ENCODE data around the gene SLCO3A1.

SLCO3A1 gene

DNA sequence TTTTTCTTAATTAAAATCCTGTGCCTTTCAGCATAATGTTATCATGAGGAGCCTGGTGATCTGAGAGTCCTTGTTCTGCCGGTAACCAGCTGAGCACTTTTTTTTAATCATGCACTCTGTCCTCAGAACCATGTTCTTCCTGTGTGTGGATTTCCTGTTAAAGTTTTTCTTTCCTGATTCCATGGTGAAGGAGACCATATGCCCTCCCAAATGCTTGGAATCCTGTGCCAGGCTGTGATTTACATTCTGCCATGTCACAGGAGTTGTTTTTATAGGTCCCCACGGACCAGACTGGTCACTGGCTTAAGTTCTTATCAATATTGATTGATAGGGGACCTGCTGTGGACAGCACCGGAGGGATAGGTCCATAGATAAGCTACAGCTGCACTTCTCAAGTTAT lies 257.8 kb downstream of the SLCO3A1 start:
- no peak for FAIRE-seq

DNA sequence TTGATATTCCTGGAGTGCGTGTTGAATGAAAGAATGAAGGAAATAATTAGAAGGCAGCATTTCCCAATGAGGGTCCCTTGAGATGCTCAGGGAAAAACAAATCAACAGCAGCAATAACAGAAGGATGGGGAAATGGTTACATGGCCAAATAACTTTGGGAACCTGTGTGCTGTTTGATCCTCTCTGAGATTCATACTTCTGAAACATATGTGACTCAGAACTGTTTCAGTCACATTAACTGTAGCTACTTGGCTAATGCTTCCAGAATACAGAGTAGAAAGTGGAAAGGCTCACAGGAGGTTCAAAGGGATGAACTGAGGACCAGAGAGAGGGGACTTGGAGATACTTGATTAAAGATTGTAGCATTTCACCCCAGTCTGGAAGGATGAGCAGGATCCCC lies 258.2 kb downstream of the SLCO3A1 start:
- FAIRE-seq: no peak

DNA sequence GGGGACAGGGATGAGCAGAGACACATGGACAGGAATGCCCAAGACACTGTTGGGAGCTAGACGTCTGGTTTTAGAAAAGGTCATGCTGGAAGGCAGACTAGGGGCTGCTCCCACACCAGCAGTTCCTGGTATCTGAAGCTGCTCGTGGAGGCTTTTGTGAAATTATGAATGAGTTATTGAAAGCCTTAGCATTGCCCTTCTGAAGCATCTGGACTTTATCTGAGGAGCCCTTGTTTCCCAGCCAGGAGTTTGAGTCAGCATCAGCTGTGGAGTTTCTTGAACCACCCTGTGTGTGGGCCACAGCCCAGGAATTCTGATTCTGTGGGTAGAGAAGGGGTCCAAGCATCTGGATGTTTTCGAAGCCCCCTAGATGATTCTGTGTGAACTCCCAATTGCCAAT lies 258.7 kb downstream of the SLCO3A1 start:
- FAIRE-seq: no peak

DNA sequence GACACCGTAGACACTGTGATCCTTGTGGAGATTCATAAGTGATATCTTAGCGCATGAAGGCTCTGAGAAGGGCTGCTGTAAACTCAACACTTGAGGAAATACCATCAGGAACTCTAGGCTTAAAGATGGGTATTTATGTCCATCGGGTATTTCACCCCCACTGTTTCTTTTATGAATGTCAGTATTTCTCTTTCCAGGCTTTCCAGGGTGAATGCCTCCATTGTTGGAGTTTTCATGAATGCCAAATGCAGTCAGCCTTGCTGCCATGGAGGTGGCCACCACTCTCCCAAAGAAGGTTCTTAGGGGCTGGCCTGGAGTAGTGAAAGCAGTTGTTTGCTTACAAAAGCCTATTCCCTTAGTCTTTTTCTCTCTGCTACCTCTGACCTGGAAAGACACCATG lies 259.2 kb downstream of the SLCO3A1 start:
- no peak for FAIRE-seq

DNA sequence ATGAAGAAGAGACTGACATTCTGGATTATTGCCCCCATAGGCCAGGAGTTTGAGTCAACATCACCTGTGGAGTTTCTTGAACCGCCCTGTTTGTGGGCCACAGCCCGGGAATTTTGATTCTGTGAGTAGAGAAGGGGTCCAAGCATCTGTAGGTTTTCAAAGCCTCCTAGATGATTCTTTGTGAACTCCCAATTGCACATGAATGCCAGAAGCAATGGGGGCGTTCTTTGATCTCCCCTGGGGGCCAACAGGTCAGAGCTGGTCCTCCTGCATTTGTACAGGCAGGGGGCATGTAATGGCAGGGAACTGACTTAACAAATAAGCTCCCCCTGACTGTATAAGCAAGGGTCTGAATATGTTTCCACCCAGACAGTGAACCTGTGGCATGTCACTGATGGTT lies 260.3 kb downstream of the SLCO3A1 start:
- FAIRE-seq: no peak

DNA sequence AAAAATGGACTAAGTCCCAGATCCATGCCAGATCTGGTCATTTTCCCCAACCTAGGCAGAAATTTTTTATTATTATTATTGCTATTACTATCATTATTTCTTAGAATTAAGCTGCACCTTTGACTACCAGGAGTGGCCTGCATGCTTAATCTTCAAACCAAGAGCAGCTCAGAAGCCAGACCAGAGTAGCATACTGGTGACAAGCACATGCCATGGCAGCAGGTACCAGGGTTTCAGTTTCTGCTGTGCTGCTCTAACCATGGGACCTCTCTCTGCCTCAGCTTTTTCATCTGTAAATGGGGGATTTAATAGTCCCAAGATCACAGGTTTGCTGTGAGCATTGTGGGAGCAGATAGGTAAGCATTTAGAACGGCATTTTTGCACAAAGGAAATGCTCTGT lies 262.3 kb downstream of the SLCO3A1 start:
- FAIRE-seq: no peak

DNA sequence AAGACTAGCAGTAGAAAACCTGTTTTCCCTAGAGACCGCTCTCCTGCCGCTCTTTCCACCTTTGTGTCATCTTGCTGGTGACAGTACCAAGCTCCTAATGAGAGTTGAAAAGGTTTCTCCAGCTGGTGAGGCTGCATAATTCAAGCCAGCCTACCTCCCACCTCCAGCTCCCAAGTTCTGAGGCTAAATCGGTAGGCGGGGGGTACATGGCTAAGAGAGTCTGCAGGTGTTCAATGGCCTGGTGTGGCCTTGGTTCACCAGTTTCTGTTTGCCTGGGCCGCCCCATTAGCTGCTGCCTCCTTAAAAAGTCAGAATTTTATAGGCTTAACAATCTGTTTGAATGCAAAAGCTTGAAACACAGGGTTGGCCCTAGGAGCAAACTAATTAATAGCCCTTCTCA lies 262.8 kb downstream of the SLCO3A1 start:
- FAIRE-seq: no peak

DNA sequence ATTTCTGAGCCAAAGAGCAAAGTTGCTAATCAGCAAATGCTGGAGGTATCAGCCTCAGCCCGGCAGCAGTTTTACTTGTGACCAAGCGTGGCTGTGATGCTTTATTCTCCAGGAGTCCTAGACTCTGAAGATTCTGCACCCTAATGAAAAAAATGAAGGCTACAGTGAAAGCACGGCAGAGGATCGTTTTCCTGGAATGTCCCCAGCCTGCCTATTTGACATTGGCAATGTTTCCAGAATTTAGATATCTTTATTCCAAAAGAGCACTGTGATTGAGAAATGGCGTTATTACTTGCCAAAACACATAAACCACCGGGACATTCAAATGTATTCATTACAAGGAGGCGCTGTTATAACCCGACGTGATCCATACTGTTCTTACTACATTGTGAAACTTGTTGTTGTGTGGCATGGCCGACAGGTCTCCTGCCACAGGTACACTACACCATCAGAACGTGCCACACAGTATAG lies 263.8 kb downstream of the SLCO3A1 start:
- FAIRE-seq: no peak

DNA sequence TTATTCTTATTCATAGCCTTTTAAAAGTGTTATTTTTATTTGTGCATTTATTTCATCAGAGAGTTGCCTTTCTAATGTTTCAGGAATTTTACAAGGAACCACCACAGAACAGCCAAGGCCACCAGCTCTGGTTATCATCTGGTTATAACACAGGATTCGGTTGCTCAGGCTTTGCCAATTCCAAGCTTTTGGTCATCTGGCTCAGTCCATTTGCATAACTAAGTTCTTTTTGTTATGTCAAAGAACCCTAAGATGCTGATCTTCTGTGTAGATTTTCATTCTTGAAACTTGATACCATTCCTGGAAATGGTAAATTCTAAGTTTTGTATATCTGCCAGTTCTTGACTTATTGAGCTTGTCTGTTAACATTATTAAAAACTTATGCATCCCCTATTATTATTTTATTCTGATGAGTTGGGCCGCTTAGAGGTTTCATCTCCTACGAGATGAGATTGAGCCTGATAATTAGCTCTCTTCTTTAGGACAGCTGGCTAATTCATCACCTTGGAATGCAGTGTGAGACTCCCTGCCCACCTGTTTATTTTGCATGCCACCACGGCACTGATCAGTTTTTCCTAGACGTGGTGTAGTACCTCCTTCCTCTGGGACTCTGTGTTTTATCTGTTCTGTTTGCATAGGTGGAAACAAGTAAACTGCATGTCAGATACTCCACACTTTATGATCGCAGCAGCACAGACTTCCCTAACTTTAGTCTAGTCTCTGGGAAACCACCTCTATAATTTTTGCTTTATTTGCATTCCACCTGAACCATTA lies 264.8 kb downstream of the SLCO3A1 start:
- FAIRE-seq: no peak

DNA sequence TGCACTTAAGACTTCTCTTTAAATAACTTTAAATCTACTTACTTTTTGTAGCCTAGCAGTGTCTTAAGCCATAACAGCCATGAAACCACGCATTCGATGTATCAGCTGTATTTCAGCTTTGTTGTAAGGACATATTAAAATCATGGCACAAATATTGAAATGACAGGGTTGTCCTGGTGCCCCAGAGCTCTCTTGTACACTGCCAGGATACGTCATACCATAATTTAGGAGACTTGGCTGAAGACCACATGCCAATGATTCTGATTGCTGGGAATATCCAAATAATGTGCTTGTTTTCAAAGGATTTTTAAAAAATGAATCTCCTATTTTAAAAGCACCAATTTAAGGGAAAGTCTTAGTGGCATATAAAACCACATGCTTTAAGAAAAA lies 265.4 kb downstream of the SLCO3A1 start:
- no peak for FAIRE-seq

DNA sequence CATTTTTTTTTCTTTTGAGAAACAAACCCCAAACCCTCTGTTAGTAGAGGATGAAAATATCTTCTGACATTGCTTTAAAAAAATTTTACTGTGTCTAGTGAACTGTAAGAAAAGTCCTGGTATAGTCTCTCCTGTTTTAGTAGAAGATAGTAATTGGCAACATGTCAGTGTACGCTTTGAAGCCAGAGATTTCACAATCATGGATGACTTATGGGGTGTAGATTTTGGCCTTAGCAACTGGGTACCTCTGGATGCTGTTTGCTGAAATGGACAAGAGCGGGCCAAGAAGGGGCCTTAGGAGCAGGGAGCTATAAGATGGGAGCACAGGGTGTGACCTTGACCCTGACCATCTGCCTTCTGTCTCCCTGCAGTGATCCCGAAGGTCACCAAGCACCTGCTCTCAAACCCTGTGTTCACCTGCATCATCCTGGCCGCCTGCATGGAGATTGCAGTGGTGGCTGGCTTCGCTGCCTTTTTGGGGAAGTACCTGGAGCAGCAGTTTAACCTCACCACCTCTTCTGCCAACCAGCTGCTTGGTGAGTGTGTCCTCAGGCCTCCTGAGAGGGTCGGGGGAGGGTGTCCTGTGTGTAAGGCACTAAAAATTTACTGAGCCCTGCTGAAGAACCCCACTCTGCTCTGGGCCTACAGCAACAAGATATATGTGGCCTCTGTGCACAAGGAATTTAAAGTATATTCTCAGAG lies 266.7 kb downstream of the SLCO3A1 start:
- no peak for FAIRE-seq

DNA sequence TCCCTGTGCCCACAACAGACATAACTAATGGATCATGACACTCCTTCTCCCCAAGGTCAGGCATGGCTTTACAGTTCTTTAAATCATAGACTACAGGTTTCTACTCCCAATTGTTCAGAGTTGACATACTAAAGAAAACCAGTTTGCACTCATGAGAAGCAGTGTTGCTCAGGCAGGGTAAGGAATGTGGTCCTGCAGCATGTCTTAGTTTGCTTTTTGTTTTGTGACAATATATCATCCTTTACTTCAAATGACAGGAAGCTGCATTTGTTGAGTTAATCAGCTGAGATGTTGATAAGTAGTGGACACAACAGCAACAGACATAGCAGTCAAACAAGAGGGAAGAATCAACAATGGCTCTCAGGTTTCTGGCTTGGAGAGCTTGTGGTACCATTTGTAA lies 267.5 kb downstream of the SLCO3A1 start:
- FAIRE-seq: no peak

DNA sequence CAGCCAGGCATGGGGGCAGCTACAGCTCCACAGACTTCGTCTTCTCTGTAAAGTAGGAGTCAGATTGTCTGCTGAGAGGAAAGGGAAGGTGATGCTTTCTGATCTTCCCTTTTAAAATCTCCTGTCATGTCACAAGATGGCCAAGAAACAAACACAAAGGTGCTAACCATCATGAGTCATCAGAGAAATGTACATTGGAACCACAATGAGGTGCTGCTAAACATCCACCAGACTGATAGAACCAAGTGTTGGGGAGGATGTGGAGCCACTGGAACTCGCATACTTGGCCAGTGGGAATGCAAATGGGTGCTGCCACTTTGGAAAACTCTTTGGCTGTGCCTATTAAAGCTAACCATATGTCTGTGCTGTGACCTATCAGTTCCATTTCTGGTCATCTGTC lies 268.8 kb downstream of the SLCO3A1 start:
- FAIRE-seq: no peak

DNA sequence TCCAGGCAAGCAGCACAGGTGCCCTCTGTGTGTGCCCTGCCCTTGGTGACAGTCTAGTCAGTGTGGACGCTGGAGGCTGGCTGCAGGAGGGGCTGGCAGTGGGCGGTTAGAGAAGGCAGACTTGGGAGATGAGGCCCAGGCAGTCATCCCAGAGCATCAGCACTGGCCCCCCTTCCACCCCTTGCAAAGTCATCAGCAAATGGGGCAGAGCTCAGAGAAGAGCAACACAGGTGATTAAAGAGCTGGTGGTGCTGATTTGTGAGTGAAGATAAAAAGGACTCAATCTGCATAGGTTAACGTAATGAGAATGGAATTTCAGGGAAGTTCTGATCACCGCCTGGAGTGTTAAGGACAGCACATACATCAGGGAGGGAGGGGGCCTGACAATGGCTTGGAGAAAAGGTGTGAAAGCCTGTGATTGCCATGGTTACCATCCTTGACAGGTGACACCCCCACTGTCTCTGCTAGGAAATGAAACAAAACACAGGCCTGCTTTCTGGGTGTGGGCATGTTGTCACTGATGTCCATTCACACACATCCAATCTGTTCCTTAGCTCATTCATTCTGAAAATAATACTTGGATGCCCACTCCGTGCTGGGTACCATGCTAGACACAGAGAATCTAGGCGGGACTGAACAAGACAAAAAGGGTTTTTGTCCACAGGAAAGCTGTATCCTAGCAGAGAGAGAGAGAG lies 270.6 kb downstream of the SLCO3A1 start:
- FAIRE-seq: no peak

DNA sequence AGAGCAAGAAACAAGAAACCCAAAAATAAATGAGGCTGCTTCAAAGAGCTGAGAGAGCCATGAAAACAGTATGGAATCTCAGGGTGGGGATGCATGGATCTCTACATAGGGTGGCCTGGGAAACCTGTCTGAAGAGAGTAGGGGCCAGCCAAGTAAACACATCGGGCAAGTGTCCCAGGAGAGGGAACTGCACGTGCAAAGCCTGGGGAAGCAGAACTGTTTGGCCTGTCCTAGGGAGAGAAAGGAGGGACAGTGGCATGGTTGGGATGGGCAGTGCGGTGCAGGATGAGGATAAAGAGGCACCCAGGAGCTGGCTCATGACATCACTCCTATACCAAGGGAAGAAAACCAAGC lies 271.1 kb downstream of the SLCO3A1 start:
- FAIRE-seq: no peak

DNA sequence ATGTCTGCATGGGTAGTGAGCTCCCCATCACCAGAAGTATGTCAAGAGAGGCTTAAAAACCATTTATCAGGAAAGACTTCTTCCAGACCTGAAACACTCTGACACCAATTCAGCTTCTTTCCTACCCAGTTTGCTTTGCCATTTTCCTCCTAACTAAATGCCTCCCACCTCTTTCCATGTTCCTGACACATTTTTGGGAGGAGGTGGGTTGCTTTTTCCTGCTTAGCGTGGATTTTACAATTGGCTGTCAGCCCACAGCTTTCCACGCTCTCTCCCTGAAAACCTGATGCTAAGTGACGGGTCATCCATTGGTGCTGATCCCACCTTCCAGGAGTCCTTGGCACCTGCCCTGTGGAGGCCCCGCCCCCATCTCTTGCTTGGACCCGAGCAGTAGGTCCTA lies 275.3 kb downstream of the SLCO3A1 start:
- no peak for FAIRE-seq

DNA sequence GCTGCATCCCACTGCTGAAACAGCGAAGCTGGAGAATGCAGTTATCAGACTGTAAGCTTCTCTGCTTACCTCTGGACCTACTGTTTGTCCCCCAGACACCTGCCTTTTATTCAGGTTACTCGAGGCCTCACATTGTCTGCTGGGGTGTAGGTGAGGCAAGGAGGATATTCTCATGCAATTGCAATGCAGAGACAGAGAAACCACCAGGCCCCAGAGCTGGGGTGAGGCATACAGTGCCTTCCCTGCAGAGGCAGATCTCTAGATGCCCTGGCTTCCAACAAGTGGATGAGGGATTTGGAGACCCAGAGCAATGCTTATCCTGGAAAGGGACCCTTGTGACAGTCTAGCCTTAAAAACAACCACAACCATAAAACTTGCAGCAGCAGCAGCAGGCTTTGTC lies 276.7 kb downstream of the SLCO3A1 start:
- no peak for FAIRE-seq

DNA sequence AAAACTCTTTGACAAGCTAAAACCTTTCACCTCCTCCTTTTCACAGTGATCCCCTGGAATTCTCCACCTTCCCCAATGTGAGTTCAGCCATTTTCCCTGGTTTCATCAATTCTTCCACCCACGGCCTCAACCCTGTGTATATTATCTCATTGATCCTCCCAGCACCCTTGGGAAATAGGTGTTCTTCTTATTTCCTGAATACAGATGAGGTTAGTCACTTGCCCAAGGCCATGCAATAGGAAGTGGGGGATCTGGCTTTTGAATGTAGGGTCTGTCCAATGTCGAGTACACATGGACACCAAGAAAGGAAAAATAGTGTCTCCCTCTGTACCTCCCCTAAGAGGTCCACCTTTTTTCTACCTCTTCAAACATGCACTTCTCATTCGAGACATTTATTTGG lies 277.4 kb downstream of the SLCO3A1 start:
- no peak for FAIRE-seq

DNA sequence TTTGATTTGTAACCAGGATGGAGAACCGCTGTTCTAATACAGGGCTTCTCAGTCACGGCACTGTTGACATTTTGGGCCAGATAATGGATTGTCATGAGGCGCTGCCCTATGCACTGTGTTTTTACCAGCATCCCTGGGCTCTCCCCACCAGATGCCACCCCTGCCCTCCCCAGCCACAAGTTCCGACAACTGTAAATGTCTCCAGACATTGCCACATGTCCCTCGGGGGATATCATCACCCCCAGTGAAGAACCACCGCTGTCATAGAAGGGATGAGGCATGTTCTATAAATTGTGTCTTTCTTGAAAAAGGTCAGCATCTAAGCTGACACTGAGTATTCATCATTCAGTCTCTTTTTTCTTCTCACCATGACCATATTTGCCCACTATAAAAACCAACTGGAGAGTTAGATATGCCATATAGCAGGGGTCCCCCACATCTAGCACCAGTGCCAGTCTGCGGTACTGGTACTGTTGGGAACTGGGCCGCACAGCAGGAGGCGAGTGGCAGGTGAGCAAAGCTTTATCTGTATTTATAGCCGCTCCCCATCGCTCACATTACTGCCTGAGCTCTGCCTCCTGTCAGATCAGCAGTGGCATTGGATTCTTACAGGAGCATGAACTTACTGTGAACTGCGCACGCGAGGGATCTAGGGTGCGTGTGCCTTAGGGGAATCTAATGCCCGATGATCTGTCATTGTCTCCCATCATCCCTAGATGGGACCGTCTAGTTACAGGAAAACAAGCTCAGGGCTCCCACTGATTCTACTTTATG lies 279.7 kb downstream of the SLCO3A1 start:
- no peak for FAIRE-seq

DNA sequence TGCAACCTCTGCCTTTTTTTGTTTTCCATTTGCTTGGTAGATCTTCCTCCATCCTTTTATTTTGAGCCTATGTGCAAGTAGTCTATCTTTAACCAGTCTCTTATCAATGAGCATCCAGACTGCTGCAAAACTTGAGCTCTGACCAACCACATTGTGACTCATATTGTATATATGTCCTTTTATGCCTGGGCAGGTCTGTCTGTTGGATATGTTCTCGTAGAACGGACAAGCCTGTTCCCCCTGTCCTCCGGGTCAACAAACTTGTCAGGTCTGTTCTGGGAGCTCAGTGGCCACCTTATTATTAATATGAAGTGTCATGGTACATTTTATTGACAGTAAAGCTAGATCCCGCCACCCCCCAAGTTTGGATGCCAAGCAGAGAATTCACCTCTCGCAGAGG lies 287.3 kb downstream of the SLCO3A1 start:
- no peak for FAIRE-seq

DNA sequence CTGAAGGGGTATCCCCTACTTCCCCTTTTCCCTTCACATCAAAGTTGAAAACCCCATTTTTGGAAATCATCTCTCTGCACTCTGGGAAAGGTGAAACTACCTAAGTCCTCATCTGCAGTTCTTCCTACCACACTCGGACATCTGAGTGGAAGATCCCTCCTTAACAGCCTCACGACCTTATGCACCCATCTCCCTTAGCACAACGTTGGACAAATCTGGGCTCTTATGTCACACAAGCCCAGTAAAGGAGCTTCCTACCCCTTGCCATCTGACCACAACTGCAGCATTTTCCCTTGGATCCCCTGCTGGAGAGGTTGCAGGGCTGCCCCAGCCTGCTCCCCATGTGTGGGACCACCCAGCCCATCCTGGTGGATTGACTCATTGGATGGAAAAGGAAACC lies 288.1 kb downstream of the SLCO3A1 start:
- no peak for FAIRE-seq

DNA sequence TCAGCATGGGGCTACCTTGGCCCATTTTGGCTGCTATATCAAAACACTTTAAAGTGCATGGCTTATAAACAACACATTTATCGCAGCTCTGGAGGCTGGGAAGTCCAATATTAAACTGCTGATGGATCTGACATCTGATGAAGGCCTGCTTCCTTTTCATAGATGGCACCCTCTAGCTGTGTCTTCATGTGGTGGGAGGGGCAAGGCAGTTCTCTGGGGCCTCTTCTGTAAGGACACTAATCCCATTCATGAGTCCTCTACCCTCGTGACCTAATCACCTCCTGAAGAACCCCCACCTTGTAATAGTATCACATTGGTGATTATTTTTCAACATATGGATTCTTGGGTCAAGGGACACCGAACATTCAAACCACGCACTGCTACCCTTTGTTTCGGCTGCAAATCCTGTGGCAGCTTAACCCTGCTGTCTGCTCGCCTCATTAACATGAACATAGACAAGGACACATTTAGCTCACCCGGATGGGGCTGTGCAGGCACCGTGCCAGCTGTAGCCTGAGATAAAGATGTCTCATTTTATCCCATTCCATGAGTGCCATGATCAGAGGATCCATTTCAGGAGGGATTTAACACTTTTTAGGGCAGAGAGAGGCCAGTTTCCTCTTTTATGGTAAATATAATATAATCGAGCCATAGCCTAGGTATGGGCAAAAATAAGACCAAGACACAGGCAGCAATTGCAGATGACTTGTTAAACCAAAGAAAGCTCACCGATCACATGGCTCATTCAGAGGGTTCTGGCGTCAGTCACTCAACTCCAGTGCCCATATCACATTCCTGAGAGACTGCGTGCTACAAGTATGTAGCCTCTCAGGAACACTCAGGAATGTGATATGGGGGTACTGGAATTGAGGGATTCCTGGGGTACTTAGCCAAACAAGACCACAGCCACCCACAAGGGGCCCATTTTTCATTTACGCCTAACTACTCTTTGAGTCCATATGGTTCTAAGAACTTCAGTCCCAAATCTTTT lies 289.0 kb downstream of the SLCO3A1 start:
- no peak for FAIRE-seq

All from islet of Langerhans (tissue), 1 donor.